Lung (tissue), 12 donors: ENCODE data around the gene MSH3. TPM values are rescaled to one million over a fixed set of nuclear protein-coding genes. Genes with fewer than 3 reads are reported as not detected.

Experiments used
- ATAC-seq: fragments of 200-7000 bp; cut with Tn5 transposase; one replicate; pipeline ENCODE4 v1.9.1; 2020; ENCODE audit warnings: moderate number of reproducible peaks; ENCODE audit not compliant: insufficient read depth, low FRiP score
- DNase-seq, 3 donors: peaks; one replicate each; pipeline ENCODE4 v3.0.0-alpha.2; 2013 to 2017
- H3K27ac ChIP-seq, 2 donors: one replicate each; pipeline ENCODE4 v1.5.1; 2013; ENCODE audit warnings: mild to moderate bottlenecking in 2 of 2, moderate library complexity in 2 of 2, control low read depth in 1 of 2, inconsistent platforms in 1 of 2, low read depth in 1 of 2, low read length in 1 of 2
- H3K27me3 ChIP-seq, 3 donors: one replicate each; pipeline ENCODE4 v1.5.1; 2013; ENCODE audit warnings: low read length in 2 of 3; ENCODE audit not compliant: control insufficient read depth in 3 of 3, insufficient read depth in 3 of 3
- H3K36me3 ChIP-seq, 4 donors: one replicate each; pipeline ENCODE4 v1.5.1; 2013; ENCODE audit warnings: low read length in 4 of 4, mild to moderate bottlenecking in 1 of 4, moderate library complexity in 1 of 4; ENCODE audit not compliant: control insufficient read depth in 4 of 4, insufficient read depth in 4 of 4
- H3K4me1 ChIP-seq, 5 donors: one replicate each; pipeline ENCODE4 v1.5.1; 2013; ENCODE audit warnings: low read length in 5 of 5, mild to moderate bottlenecking in 2 of 5, moderate library complexity in 1 of 5; ENCODE audit not compliant: control insufficient read depth in 5 of 5, insufficient read depth in 5 of 5
- H3K4me3 ChIP-seq: one replicate; pipeline ENCODE4 v1.5.1; 2013; ENCODE audit warnings: mild to moderate bottlenecking, control low read depth, moderate library complexity
- H3K9ac ChIP-seq, 2 donors: one replicate each; pipeline ENCODE4 v1.5.1; 2013; ENCODE audit warnings: low read length in 2 of 2, control low read depth in 1 of 2; ENCODE audit not compliant: insufficient read depth in 1 of 2
- H3K9me3 ChIP-seq, 4 donors: one replicate each; pipeline ENCODE4 v1.5.1; 2013; ENCODE audit warnings: low read length in 3 of 4, mild to moderate bottlenecking in 1 of 4, moderate library complexity in 1 of 4; ENCODE audit not compliant: control insufficient read depth in 4 of 4, insufficient read depth in 3 of 4
- CTCF ChIP-seq: IDR thresholded peaks from 2 replicates; pipeline ENCODE4 v1.5.1; 2012; ENCODE audit warnings: mild to moderate bottlenecking; ENCODE audit errors: control extremely low read depth, extremely low read depth
- WGBS, 2 donors: extraction: QIAGEN DNeasy Blood & Tissue Kit; methylation state at CpG; one replicate each; pipeline ENCODE4 v1.1.7; 2013; 5-methylcytosine and 5-hydroxymethylcytosine counted together
- polyA plus RNA-seq, 2 donors: library from polyadenylated mRNA; stranded (reverse); fragments of 200-250 nt; gene quantifications; one replicate each; pipeline ENCODE4 v1.2.1, GENCODE V29; 2013
- total RNA-seq, 2 donors: library from RNA; depleted of rRNA in 1 of 2; stranded (reverse); fragments of >200 nt in 1 of 2; gene quantifications; one replicate each; pipeline ENCODE4 v1.2.1, GENCODE V29; 2014 to 2021
- donor health status: control.
- donor health status: control.
- donor health status: Bipolar disorder and iron deficiency.
- donor health status: healthy.
- donor health status: DM: yes; HTN: yes; CAD: no.

The MSH3 gene
- total and polyA plus RNA-seq, 4 donors, result 2.8 to 29.0 (median 9.6) TPM

DNA sequence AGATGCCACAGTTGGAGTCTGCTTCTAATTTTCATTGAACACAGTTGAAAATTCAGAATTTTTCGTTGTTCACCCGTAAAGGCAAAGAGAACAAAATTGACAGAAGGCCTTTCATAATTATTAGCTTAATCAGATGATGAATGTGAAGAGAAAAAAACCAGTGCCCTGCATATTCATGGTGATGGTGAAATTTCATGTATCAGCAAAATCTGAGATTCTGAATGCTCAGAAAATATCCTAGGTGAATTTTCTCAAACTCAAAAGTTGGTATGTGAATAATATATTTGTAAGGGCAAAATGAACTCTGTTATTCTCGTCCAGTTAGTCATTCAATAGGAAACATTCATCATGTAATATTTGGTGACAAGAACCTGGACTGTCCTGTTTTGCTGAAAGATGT is 136.2 kb downstream of the MSH3 start:
- Histone ChIP-seq H3K4me3 (no peak overlapping the region), H3K27ac (no peak overlapping the region), H3K9ac (no peak overlapping the region), H3K27me3 (no peaks in the 10 kb centered on the region), H3K4me1 (no peaks in the 10 kb centered on the region), H3K9me3 (no peaks in the 10 kb centered on the region), H3K36me3 (peaks cover 6 to 21% (median 13%) of the 10 kb centered on the region in 4 donors)
- 97 to 99% methylated on average over 3 of the region's 3 CpGs for WGBS, 2 donors
- TF ChIP-seq CTCF, result no peak
- DNase-seq (no peak), ATAC-seq (no peak)

DNA sequence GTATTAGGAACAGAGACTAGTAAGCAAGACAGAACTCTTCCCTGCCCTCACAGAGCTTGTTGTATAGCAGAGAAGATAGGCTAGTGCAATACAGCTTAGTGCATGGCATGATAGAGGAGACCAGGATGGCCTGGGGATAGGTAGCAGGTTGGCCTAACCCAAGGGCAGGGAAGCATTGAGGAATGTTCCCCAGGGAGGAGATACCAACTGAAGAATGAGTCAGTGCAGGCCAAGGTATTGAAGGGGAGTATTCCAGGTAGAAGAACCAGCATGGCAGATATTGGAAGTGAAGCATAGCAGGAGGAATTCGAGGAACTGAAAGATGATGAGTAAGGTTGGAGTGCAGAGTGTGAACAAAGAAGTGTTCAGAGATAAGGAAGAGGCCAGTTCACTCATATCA is 138.9 kb downstream of the MSH3 start:
- ATAC-seq (no peak), DNase-seq (no peak)
- H3K4me1 ChIP-seq, result no peaks in the 10 kb centered on the region
- no peak overlapping the region for H3K4me3 ChIP-seq
- no peaks in the 10 kb centered on the region for H3K27me3 ChIP-seq
- H3K9ac ChIP-seq, result no peak overlapping the region
- 96 to 100% methylated on average over 1 of the region's 1 CpG for WGBS, 2 donors
- H3K36me3 ChIP-seq, result peaks cover 8 to 21% (median 15%) of the 10 kb centered on the region in 4 donors
- TF ChIP-seq CTCF, result no peak
- no peaks in the 10 kb centered on the region for H3K9me3 ChIP-seq
- H3K27ac ChIP-seq, result no peak overlapping the region

DNA sequence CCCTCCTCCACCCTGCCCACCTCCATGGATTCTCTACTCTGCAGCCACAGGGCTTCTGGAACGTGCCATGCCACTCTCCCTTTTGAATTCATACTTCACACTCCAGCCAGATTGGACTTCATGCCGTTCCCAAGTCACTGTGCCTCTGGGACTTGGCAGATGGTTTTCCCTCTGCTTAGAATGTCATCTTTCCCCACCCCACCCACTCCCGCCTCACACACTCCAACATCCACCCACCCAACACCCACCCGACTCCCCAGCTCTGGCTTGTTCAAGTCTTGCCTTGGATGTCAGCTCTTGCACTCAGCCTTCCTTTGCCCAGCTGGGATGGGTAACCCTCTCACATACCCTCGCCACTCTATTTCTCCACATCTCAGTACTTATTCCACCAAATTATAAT is 142.4 kb downstream of the MSH3 start:
- Histone ChIP-seq H3K27me3 (no peaks in the 10 kb centered on the region), H3K36me3 (peaks cover 8 to 27% (median 14%) of the 10 kb centered on the region in 4 donors), H3K4me1 (peaks cover 0 to 2% (median 0%) of the 10 kb centered on the region in 5 donors), H3K4me3 (no peak overlapping the region), H3K9ac (no peak overlapping the region), H3K27ac (no peak overlapping the region), H3K9me3 (no peaks in the 10 kb centered on the region)
- 94 to 100% methylated on average over 5 of the region's 5 CpGs for WGBS, 2 donors
- TF ChIP-seq CTCF, result no peak
- DNase-seq (no peak), ATAC-seq (no peak)

GRCh38 chr5:80797428-80798024 is 143.1 kb downstream of the MSH3 start:
- Histone ChIP-seq H3K4me1 (peaks cover 0 to 2% (median 0%) of the 10 kb centered on the region in 5 donors), H3K27ac (no peak overlapping the region), H3K9ac (no peak overlapping the region), H3K36me3 (peaks cover 8 to 27% (median 14%) of the 10 kb centered on the region in 4 donors), H3K9me3 (peaks cover 0 to under 1% (median 0%) of the 10 kb centered on the region in 4 donors), H3K27me3 (no peaks in the 10 kb centered on the region), H3K4me3 (no peak overlapping the region)
- DNase-seq, result no peak
- ATAC-seq, result no peak
- no peak for TF ChIP-seq CTCF
- WGBS, 2 donors, result 81 to 82% methylated on average over 5 of the region's 5 CpGs
